H1 (cell line): ENCODE measurements around the gene SPINDOC. TPM values are rescaled to one million over a fixed set of nuclear protein-coding genes. Genes with fewer than 3 reads are reported as not detected.
A peak's percentile ranks its signal among the peaks of the same experiment; 100 is the strongest.

Source experiments
- CTCF ChIA-PET: fragments of 300-600 bp; sonication (Branson Sonifier 250); formaldehyde crosslinking; loops from one replicate; lab custom pipeline; 2021; ENCODE audit not compliant: partially characterized antibody; lab: Charles Lee
- POLR2A ChIA-PET: fragments of 300-600 bp; sonication (Branson Sonifier 250); formaldehyde crosslinking; loops from one replicate; lab custom pipeline; 2021; ENCODE audit warnings: inconsistent platforms; ENCODE audit not compliant: partially characterized antibody; lab: Charles Lee
- DNase-seq, 2 experiments: peaks; one replicate each; pipeline versions ENCODE4 v3.0.0 to v3.0.0-alpha.2; 2010 to 2022; ENCODE audit warnings: low spot score in 2 of 2, low read depth in 1 of 2, mixed read lengths in 1 of 2
- FAIRE-seq: peaks from 2 replicates; lab custom pipeline; 2011; peaks lifted over from hg19 to GRCh38; lab: Jason Lieb, UNC
- H2AFZ ChIP-seq: 2 replicates; pipeline ENCODE4 v1.8.1; 2012; ENCODE audit warnings: low read length, inconsistent platforms
- H2AK5ac ChIP-seq: 2 replicates; pipeline ENCODE4 v1.6.1; 2013; ENCODE audit warnings: low read depth, low read length
- H2BK120ac ChIP-seq: replicated peaks from 2 replicates; pipeline ENCODE3; 2013; ENCODE audit warnings: low read depth, low read length, inconsistent platforms
- H2BK12ac ChIP-seq: 2 replicates; pipeline ENCODE4 v1.6.1; 2013; ENCODE audit warnings: low read depth, low read length
- H2BK15ac ChIP-seq: 2 replicates; pipeline ENCODE4 v1.6.1; 2013; ENCODE audit warnings: low read length
- H2BK20ac ChIP-seq: 2 replicates; pipeline ENCODE4 v1.6.1; 2013; ENCODE audit warnings: low read length
- H2BK5ac ChIP-seq: 2 replicates; pipeline ENCODE4 v1.6.1; 2013; ENCODE audit warnings: low read depth, low read length
- H3K14ac ChIP-seq: 2 replicates; pipeline ENCODE4 v1.6.1; 2013; ENCODE audit warnings: inconsistent platforms; ENCODE audit not compliant: insufficient read length
- H3K18ac ChIP-seq: 2 replicates; pipeline ENCODE4 v1.6.1; 2013; ENCODE audit warnings: low read length; ENCODE audit errors: extremely low read depth
- H3K23ac ChIP-seq: 2 replicates; pipeline ENCODE4 v1.6.1; 2013; ENCODE audit warnings: inconsistent platforms; ENCODE audit not compliant: insufficient read length
- H3K23me2 ChIP-seq: 2 replicates; pipeline ENCODE4 v1.6.1; 2013; ENCODE audit warnings: low read depth, low read length
- H3K27ac ChIP-seq: 2 replicates; pipeline ENCODE4 v1.6.1; 2011; ENCODE audit warnings: low read depth, low read length, inconsistent platforms
- H3K27me3 ChIP-seq, 4 experiments: replicated peaks in 1 of 4; 1 replicate in 1 of 4; 2 replicates in 3 of 4; pipeline versions ENCODE4 v1.6.1 to v1.8.1; 2011 to 2013; ENCODE audit warnings: low read length in 3 of 4, mild to moderate bottlenecking in 3 of 4, inconsistent platforms in 2 of 4, mixed read lengths in 2 of 4, moderate library complexity in 1 of 4; ENCODE audit not compliant: control insufficient read depth in 3 of 4, insufficient read depth in 3 of 4; ENCODE audit errors: extremely low read depth in 1 of 4
- H3K36me3 ChIP-seq, 4 experiments: 2 replicates each; pipeline versions ENCODE4 v1.6.1 to v1.8.1; 2011 to 2013; ENCODE audit warnings: mild to moderate bottlenecking in 4 of 4, low read length in 3 of 4, moderate library complexity in 2 of 4, control low read depth in 1 of 4, inconsistent platforms in 1 of 4; ENCODE audit not compliant: insufficient read depth in 4 of 4, control insufficient read depth in 2 of 4
- H3K4ac ChIP-seq: replicated peaks from 2 replicates; pipeline ENCODE3; 2013; ENCODE audit warnings: low read length, low read depth, mixed read lengths, inconsistent platforms; ENCODE audit not compliant: insufficient read length
- H3K4me1 ChIP-seq, 4 experiments: replicated peaks in 1 of 4; 1 replicate in 1 of 4; 2 replicates in 3 of 4; pipeline versions ENCODE4 v1.6.1 to v1.8.1; 2011 to 2013; ENCODE audit warnings: low read length in 3 of 4, inconsistent platforms in 2 of 4, mixed read lengths in 1 of 4; ENCODE audit not compliant: insufficient read depth in 4 of 4, control insufficient read depth in 3 of 4
- H3K4me2 ChIP-seq, 2 experiments: 2 replicates each; pipeline versions ENCODE4 v1.6.1 to v1.8.1; 2011 to 2013; ENCODE audit warnings: low read depth in 2 of 2, low read length in 2 of 2, control low read depth in 1 of 2, inconsistent platforms in 1 of 2, mild to moderate bottlenecking in 1 of 2; ENCODE audit not compliant: insufficient read depth in 1 of 2
- H3K4me3 ChIP-seq, 4 experiments: fragments of 200-600, 300-600 bp in 1 of 4; sonication (generic), shearing (Covaris generic), sonication (Bioruptor Twin) in 1 of 4; 2 replicates each; pipeline versions ENCODE4 v1.5.1 to v1.8.1; 2011 to 2016; ENCODE audit warnings: low read length in 4 of 4, low read depth in 3 of 4, control low read depth in 2 of 4, inconsistent platforms in 2 of 4, mild to moderate bottlenecking in 2 of 4, mixed read lengths in 1 of 4, moderate library complexity in 1 of 4; ENCODE audit not compliant: insufficient read depth in 2 of 4; ENCODE audit errors: extremely low read depth in 1 of 4
- H3K56ac ChIP-seq: replicated peaks from 2 replicates; pipeline ENCODE3; 2013; ENCODE audit warnings: low read depth, mild to moderate bottlenecking, mixed read lengths, low read length, inconsistent platforms; ENCODE audit not compliant: insufficient read length
- H3K79me1 ChIP-seq: 2 replicates; pipeline ENCODE4 v1.6.1; 2013; ENCODE audit warnings: low read depth, low read length, control low read depth
- H3K79me2 ChIP-seq, 2 experiments: 2 replicates each; pipeline versions ENCODE4 v1.6.1 to v1.8.1; 2012 to 2013; ENCODE audit warnings: low read length in 2 of 2, mild to moderate bottlenecking in 2 of 2, inconsistent platforms in 1 of 2; ENCODE audit not compliant: insufficient read depth in 2 of 2, control insufficient read depth in 1 of 2
- H3K9ac ChIP-seq, 4 experiments: replicated peaks in 1 of 4; 1 replicate in 1 of 4; 2 replicates in 3 of 4; pipeline versions ENCODE4 v1.6.1 to v1.8.1; 2011 to 2013; ENCODE audit warnings: low read depth in 3 of 4, low read length in 3 of 4, control low read depth in 2 of 4, mild to moderate bottlenecking in 2 of 4, moderate library complexity in 2 of 4, inconsistent platforms in 1 of 4; ENCODE audit errors: extremely low read depth in 1 of 4
- H3K9me3 ChIP-seq, 2 experiments: 2 replicates each; pipeline versions ENCODE4 v1.6.1 to v1.8.1; 2012 to 2013; ENCODE audit warnings: mild to moderate bottlenecking in 2 of 2, moderate library complexity in 2 of 2, control low read depth in 1 of 2, inconsistent platforms in 1 of 2, low read depth in 1 of 2, low read length in 1 of 2, mixed read lengths in 1 of 2; ENCODE audit not compliant: insufficient read depth in 2 of 2
- H4K20me1 ChIP-seq, 2 experiments: replicated peaks in 1 of 2; 2 replicates each; pipeline versions ENCODE3 to v1.8.1; 2011 to 2013; ENCODE audit warnings: inconsistent platforms in 2 of 2, low read length in 2 of 2, mild to moderate bottlenecking in 1 of 2; ENCODE audit not compliant: insufficient read depth in 2 of 2, control insufficient read depth in 1 of 2
- H4K5ac ChIP-seq: 2 replicates; pipeline ENCODE4 v1.6.1; 2013; ENCODE audit warnings: low read length, low read depth, mixed read lengths, inconsistent platforms; ENCODE audit not compliant: insufficient read length
- H4K8ac ChIP-seq: 2 replicates; pipeline ENCODE4 v1.8.0; 2013; ENCODE audit warnings: mild to moderate bottlenecking, moderate library complexity, low read length, inconsistent platforms; ENCODE audit not compliant: insufficient read depth; ENCODE audit errors: extremely low read depth
- H4K91ac ChIP-seq: replicated peaks from 2 replicates; pipeline ENCODE3; 2013; ENCODE audit warnings: low read length, mixed read lengths, inconsistent platforms; ENCODE audit not compliant: insufficient read length
- CBX8 ChIP-seq: fragments of 300-800, 300-1000 bp; sonication (generic); IDR thresholded peaks from 2 replicates; pipeline ENCODE4 v1.7.1; 2016; ENCODE audit warnings: low read depth, low read length, borderline replicate concordance
- CTBP2 ChIP-seq: IDR thresholded peaks from 2 replicates; pipeline ENCODE4 v1.7.0; 2011; ENCODE audit warnings: borderline replicate concordance, mild to moderate bottlenecking, moderate library complexity, mixed read lengths, low read length; ENCODE audit not compliant: insufficient read depth, insufficient read length
- FOSL1 ChIP-seq: IDR thresholded peaks from 2 replicates; pipeline ENCODE4 v1.6.1; 2011; ENCODE audit warnings: mild to moderate bottlenecking, low read depth, low read length, moderate library complexity; ENCODE audit not compliant: insufficient read depth
- HDAC2 ChIP-seq, 2 experiments: fragments of 300-600 bp in 1 of 2; sonication (generic) in 1 of 2; IDR thresholded peaks; 2 replicates each; pipeline ENCODE4 v1.6.1; 2011 to 2012; ENCODE audit warnings: low read depth in 2 of 2, low read length in 2 of 2, mild to moderate bottlenecking in 2 of 2, moderate library complexity in 2 of 2, borderline replicate concordance in 1 of 2, inconsistent platforms in 1 of 2
- JUN ChIP-seq: IDR thresholded peaks from 2 replicates; pipeline ENCODE4 v1.6.1; 2011; ENCODE audit warnings: low read depth, mild to moderate bottlenecking, improper control_type of control experiment, low read length
- JUND ChIP-seq: IDR thresholded peaks from 2 replicates; pipeline ENCODE4 v1.6.1; 2011; ENCODE audit warnings: mild to moderate bottlenecking, improper control_type of control experiment, low read length
- SP4 ChIP-seq: IDR thresholded peaks from 2 replicates; pipeline ENCODE4 v1.6.1; 2012; ENCODE audit warnings: low read length, inconsistent platforms
- TEAD4 ChIP-seq: IDR thresholded peaks from 2 replicates; pipeline ENCODE4 v1.6.1; 2012; ENCODE audit warnings: low read depth, low read length, inconsistent platforms, mixed read lengths
- YY1 ChIP-seq: IDR thresholded peaks from 2 replicates; pipeline ENCODE4 v1.6.1; 2011; ENCODE audit warnings: low read depth, mild to moderate bottlenecking, low read length
- WGBS, 2 experiments: shearing (Covaris generic) in 1 of 2; methylation state at CpG; one replicate each; pipeline versions ENCODE4 v1.1.6 to v1.1.7; 2013 to 2015; ENCODE audit warnings: low lambda C conversion rate in 2 of 2, mixed read lengths in 2 of 2, inconsistent platforms in 1 of 2, low coverage in 1 of 2, missing lambda C conversion rate in 1 of 2; ENCODE audit not compliant: insufficient replicate concordance in 2 of 2, insufficient coverage in 1 of 2, insufficient read length in 1 of 2; ENCODE audit errors: extremely low coverage in 1 of 2, missing lambda C conversion rate in 1 of 2; 5-methylcytosine and 5-hydroxymethylcytosine counted together
- polyA plus RNA-seq, 7 experiments: library from polyadenylated mRNA; depleted of rRNA in 3 of 7; stranded (reverse) in 5 of 7; unstranded in 2 of 7; fragments of >200 nt in 5 of 7; fragments of 200-250 nt in 2 of 7; gene quantifications; 1 replicate in 5 of 7; 2 replicates in 1 of 7; 4 replicates in 1 of 7; pipeline versions ENCODE4 v1.2.1 to v1.2.3, GENCODE V29; 2011 to 2013; ENCODE audit warnings: missing spikeins in 2 of 7, mixed read lengths in 2 of 7
- total RNA-seq: library from RNA; stranded (reverse); fragmentation: NEBNext Ultra II Directional; extraction: Animal tissue kit (Norgen Biotek cat#: 25700); gene quantifications from 2 replicates; pipeline ENCODE4 v1.2.1, GENCODE V29; 2021
- TF ChIP-seq, protein P1 (sequence below): IDR thresholded peaks from 2 replicates; pipeline ENCODE4 v1.6.1; 2011; ENCODE audit warnings: low read depth, mild to moderate bottlenecking, low read length; ENCODE audit not compliant: insufficient read depth
- TF ChIP-seq, protein P2 (sequence below): IDR thresholded peaks from 2 replicates; pipeline ENCODE4 v1.6.1; 2012; ENCODE audit warnings: low read length, inconsistent platforms

Gene SPINDOC
- total and polyA plus RNA-seq, 2 of the 8 experiments (the other 6 are each of a cell fraction or from before 2014, with no cell fraction given): 78.7 to 99.7 TPM

DNA sequence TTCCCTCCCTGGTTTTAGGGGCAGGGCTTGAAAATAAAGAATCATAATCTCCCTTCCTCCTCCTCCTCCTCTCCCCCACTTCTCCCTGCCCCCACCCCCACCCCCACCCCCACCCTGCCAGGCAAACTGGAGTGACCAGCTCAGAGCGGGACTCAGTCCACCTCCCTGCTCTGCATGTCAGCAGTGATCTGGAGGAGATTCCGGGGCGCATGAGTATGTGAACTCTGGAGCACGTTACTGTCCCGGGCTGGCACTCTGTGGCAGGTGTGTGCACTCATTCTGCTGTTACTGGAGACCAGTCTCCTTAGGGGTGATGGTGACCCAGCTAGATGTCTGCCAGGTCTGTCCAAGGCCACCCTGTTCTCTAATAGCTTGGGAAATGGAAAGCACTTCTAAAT, 59.5 kb downstream of the SPINDOC start:
- no peak overlapping the region for H3K18ac ChIP-seq
- TF ChIP-seq TEAD4: no peak
- TF ChIP-seq FOSL1: no peak
- TF ChIP-seq JUND: no peak
- TF ChIP-seq, protein P1, sequence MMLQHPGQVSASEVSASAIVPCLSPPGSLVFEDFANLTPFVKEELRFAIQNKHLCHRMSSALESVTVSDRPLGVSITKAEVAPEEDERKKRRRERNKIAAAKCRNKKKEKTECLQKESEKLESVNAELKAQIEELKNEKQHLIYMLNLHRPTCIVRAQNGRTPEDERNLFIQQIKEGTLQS: no peak
- TF ChIP-seq SP4: no peak
- TF ChIP-seq CTBP2: no peak
- no peak for TF ChIP-seq HDAC2 (IDR thresholded peaks at IDR 0.05; ENCODE audit: borderline replicate concordance in 1 of 2, low read depth in 2 of 2, low read length in 2 of 2)
- TF ChIP-seq CBX8: no peak
- TF ChIP-seq YY1: no peak
- no peak for TF ChIP-seq JUN
- TF ChIP-seq, protein P2, sequence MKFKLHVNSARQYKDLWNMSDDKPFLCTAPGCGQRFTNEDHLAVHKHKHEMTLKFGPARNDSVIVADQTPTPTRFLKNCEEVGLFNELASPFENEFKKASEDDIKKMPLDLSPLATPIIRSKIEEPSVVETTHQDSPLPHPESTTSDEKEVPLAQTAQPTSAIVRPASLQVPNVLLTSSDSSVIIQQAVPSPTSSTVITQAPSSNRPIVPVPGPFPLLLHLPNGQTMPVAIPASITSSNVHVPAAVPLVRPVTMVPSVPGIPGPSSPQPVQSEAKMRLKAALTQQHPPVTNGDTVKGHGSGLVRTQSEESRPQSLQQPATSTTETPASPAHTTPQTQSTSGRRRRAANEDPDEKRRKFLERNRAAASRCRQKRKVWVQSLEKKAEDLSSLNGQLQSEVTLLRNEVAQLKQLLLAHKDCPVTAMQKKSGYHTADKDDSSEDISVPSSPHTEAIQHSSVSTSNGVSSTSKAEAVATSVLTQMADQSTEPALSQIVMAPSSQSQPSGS: no peak

More for the DNA sequence above, 59.5 kb downstream of the SPINDOC start:
- H2BK20ac ChIP-seq: no peak overlapping the region
- ChIA-PET POLR2A (interaction anchor here (0.9 to 2.5 kb wide), 7 partner anchors 11 to 48 kb away, joined by 3 to 12 read pairs (median 3); partner anchors contain the start of gene MARK2), CTCF (interaction anchor here (0.7 to 8.5 kb wide), 18 partner anchors 10 to 214 kb away, joined by 3 to 76 read pairs (median 4); partner anchors contain the start of gene MARK2)
- H2BK5ac ChIP-seq: no peak overlapping the region; the same call in 1 of the 2 replicates
- 0 out of 7 replicates have a peak overlapping the region, but pooled peaks of 1 of the 4 experiments have one; percentile 22 for H3K9ac ChIP-seq
- no peak overlapping the region for H3K4me2 ChIP-seq
- H2BK12ac ChIP-seq: no peak overlapping the region
- WGBS, 2 experiments: 81% methylated on average over 5 of the region's 5 CpGs; no CpG with 5 or more reads in 1 of the 2 experiments
- peaks cover 14% of the 10 kb centered on the region for H3K79me1 ChIP-seq
- no peak overlapping the region for H3K4ac ChIP-seq
- H3K23ac ChIP-seq: no peak overlapping the region
- FAIRE-seq (no peak), DNase-seq (no peak)
- H4K8ac ChIP-seq: 0 out of 2 replicates have a peak overlapping the region, but pooled peaks have one; percentile 25
- H3K9me3 ChIP-seq: no peaks in the 10 kb centered on the region
- H2BK120ac ChIP-seq: no peak overlapping the region
- H3K27ac ChIP-seq: no peak overlapping the region
- H3K14ac ChIP-seq: no peak overlapping the region
- no peak overlapping the region for H4K91ac ChIP-seq
- H3K79me2 ChIP-seq: peaks cover 6 to 88% of the 10 kb centered on the region in 2 experiments; a peak in 3 of 4 replicates
- no peaks in the 10 kb centered on the region for H3K36me3 ChIP-seq
- H4K5ac ChIP-seq: no peak overlapping the region
- H2BK15ac ChIP-seq: 0 out of 2 replicates have a peak overlapping the region, but pooled peaks have one; percentile 61
- H3K4me3 ChIP-seq: no peak overlapping the region
- peaks cover 5 to 25% (median 8%) of the 10 kb centered on the region in 4 experiments for H3K4me1 ChIP-seq
- no peak overlapping the region for H3K56ac ChIP-seq
- H2AFZ ChIP-seq: no peak overlapping the region
- H4K20me1 ChIP-seq: peaks cover 17 to 45% of the 10 kb centered on the region in 2 experiments
- H3K23me2 ChIP-seq: no peaks in the 10 kb centered on the region
- H3K27me3 ChIP-seq: no peaks in the 10 kb centered on the region
- H2AK5ac ChIP-seq: no peak overlapping the region
